ENCODE measurements around the gene SLC6A4. TPM values are rescaled to one million over a fixed set of nuclear protein-coding genes. Genes with fewer than 3 reads are reported as not detected.
A peak's percentile ranks its signal among the peaks of the same experiment; 100 is the strongest.

SLC6A4 gene
- total RNA-seq, 2 experiments from 2014 or later, result not detected

- intact Hi-C loops (cut with micrococcal nuclease), result no loop called here
- ChIA-PET CTCF (no interaction called here), POLR2A (no interaction called here)
- peaks cover 18% of the 10 kb centered on the region for H3K4me1 Mint-ChIP-seq (ENCODE audit: low read depth)
- H3K4me3 Mint-ChIP-seq, result no peak overlapping the region
- H3K27ac Mint-ChIP-seq, result no peak overlapping the region
- no peaks in the 10 kb centered on the region for H3K27me3 Mint-ChIP-seq
- no peak for DNase-seq
- no peak for TF ChIP-seq CTCF (IDR thresholded peaks at IDR 0.05)
- peaks cover 35% of the 10 kb centered on the region for H3K36me3 Mint-ChIP-seq (ENCODE audit: low read depth)
- ATAC-seq, result no peak
- H3K9me3 Mint-ChIP-seq, result no peaks in the 10 kb centered on the region
Measured at GRCh38 chr17:30176855-30177254, 58.6 kb downstream of the SLC6A4 start.

- no peaks in the 10 kb centered on the region for H3K9me3 Mint-ChIP-seq
- no peaks in the 10 kb centered on the region for H3K27me3 Mint-ChIP-seq
- TF ChIP-seq CTCF (IDR thresholded peaks at IDR 0.05), result no peak
- ChIA-PET CTCF (interaction anchor here (0.7 to 1.4 kb wide), 3 partner anchors 11 to 162 kb away, joined by 3 to 4 read pairs (median 3); no protein-coding TSS in a partner anchor), POLR2A (interaction anchor here (0.6 kb wide), 1 partner anchor 24 kb away, joined by 3 read pairs; no protein-coding TSS in a partner anchor)
- ATAC-seq (no peak), DNase-seq (no peak)
- peaks cover 25% of the 10 kb centered on the region for H3K4me1 Mint-ChIP-seq (ENCODE audit: low read depth)
- no peak overlapping the region for H3K4me3 Mint-ChIP-seq
- peaks cover 31% of the 10 kb centered on the region for H3K36me3 Mint-ChIP-seq (ENCODE audit: low read depth)
- intact Hi-C loops (cut with micrococcal nuclease), result no loop called here
- no peak overlapping the region for H3K27ac Mint-ChIP-seq
Measured at GRCh38 chr17:30174556-30174955, 60.9 kb downstream of the SLC6A4 start.

- Mint-ChIP-seq H3K9me3 (no peaks in the 10 kb centered on the region), H3K4me1 (ENCODE audit: low read depth) (peaks cover 27% of the 10 kb centered on the region), H3K27ac (no peak overlapping the region), H3K27me3 (no peaks in the 10 kb centered on the region), H3K36me3 (ENCODE audit: low read depth) (peaks cover 29% of the 10 kb centered on the region), H3K4me3 (no peak overlapping the region)
- CTCF ChIA-PET, result interaction anchor here (1.1 to 1.4 kb wide), 2 partner anchors 48 to 163 kb away, joined by 3 to 4 read pairs; no protein-coding TSS in a partner anchor
- peak; percentile 59 for DNase-seq
- intact Hi-C loops (cut with micrococcal nuclease), result no loop called here
- TF ChIP-seq CTCF (IDR thresholded peaks at IDR 0.05), result no peak
- POLR2A ChIA-PET, result no interaction called here
- peak; percentile 87 for ATAC-seq
Measured at GRCh38 chr17:30173649-30174048, 61.8 kb downstream of the SLC6A4 start.

GRCh38 chr17:30172560-30172959 lies 62.9 kb downstream of the SLC6A4 start:
- H3K27ac Mint-ChIP-seq, result no peak overlapping the region
- POLR2A ChIA-PET, result interaction anchor here (0.6 kb wide), 2 partner anchors 21 to 527 kb away, joined by 3 read pairs; no protein-coding TSS in a partner anchor
- CTCF ChIA-PET, result interaction anchor here (1.4 to 1.5 kb wide), 2 partner anchors 48 to 68 kb away, joined by 6 to 9 read pairs; no protein-coding TSS in a partner anchor

More at GRCh38 chr17:30172560-30172959, 62.9 kb downstream of the SLC6A4 start:
- Mint-ChIP-seq H3K27me3 (no peaks in the 10 kb centered on the region), H3K9me3 (no peaks in the 10 kb centered on the region), H3K4me1 (ENCODE audit: low read depth) (peaks cover 27% of the 10 kb centered on the region), H3K4me3 (no peak overlapping the region), H3K36me3 (ENCODE audit: low read depth) (peaks cover 25% of the 10 kb centered on the region)
- ATAC-seq (no peak), DNase-seq (no peak)
- TF ChIP-seq CTCF (IDR thresholded peaks at IDR 0.05), result no peak
- intact Hi-C loops (cut with micrococcal nuclease), result no loop called here
